Esophagus muscularis mucosa (tissue), 4 donors: ENCODE results near the gene VAMP1. TPM values are rescaled to one million over a fixed set of nuclear protein-coding genes. Genes with fewer than 3 reads are reported as not detected.

Experiments used
- DNase-seq: peaks from one replicate; pipeline ENCODE4 v3.0.0-alpha.2; 2017; ENCODE audit errors: extremely low spot score
- H3K27ac ChIP-seq, 4 donors: fragments of 200-600 bp; sonication (generic); replicated peaks in 1 of 4; 1 replicate in 3 of 4; 2 replicates in 1 of 4; pipeline ENCODE4 v1.5.1; 2016 to 2019; ENCODE audit warnings: mild to moderate bottlenecking in 1 of 4
- H3K27me3 ChIP-seq, 4 donors: fragments of 200-600 bp; sonication (generic); one replicate each; pipeline versions ENCODE4 v1.5.1 to v1.6.0; 2016 to 2019
- H3K36me3 ChIP-seq, 4 donors: fragments of 200-600 bp; sonication (generic); one replicate each; pipeline ENCODE4 v1.5.1; 2016 to 2019
- H3K4me1 ChIP-seq, 4 donors: fragments of 200-600 bp; sonication (generic); one replicate each; pipeline ENCODE4 v1.5.1; 2016 to 2019
- H3K4me3 ChIP-seq, 4 donors: fragments of 200-600 bp; sonication (generic); 1 replicate in 2 of 4; 2 replicates in 2 of 4; pipeline ENCODE4 v1.5.1; 2016 to 2019; ENCODE audit warnings: mild to moderate bottlenecking in 4 of 4, moderate library complexity in 1 of 4
- H3K9me3 ChIP-seq, 4 donors: fragments of 200-600 bp; sonication (generic); 1 replicate in 3 of 4; 2 replicates in 1 of 4; pipeline ENCODE4 v1.5.1; 2016 to 2019
- CTCF ChIP-seq, 3 experiments: fragments of 200-600 bp in 2 of 3; fragments of 450-650 bp in 1 of 3; sonication (generic) in 2 of 3; IDR thresholded peaks; one replicate each; pipeline ENCODE4 v1.5.1; 2017 to 2019; ENCODE audit warnings: antibody characterized with exemption in 3 of 3, mild to moderate bottlenecking in 2 of 3, moderate library complexity in 1 of 3
- EP300 ChIP-seq: sonication (generic); formaldehyde crosslinking; IDR thresholded peaks from one replicate; pipeline ENCODE4 v1.6.1; 2017; ENCODE audit warnings: antibody characterized with exemption
- POLR2A ChIP-seq: fragments of 450-650 bp; IDR thresholded peaks from one replicate; pipeline ENCODE4 v1.6.1; 2017; ENCODE audit warnings: antibody characterized with exemption, moderate library complexity, mild to moderate bottlenecking, low read depth
- POLR2AphosphoS5 ChIP-seq, 2 donors: sonication (generic); formaldehyde crosslinking; IDR thresholded peaks; one replicate each; pipeline ENCODE4 v1.6.1; 2017; ENCODE audit warnings: antibody characterized with exemption in 2 of 2
- WGBS: methylation state at CpG from one replicate; pipeline ENCODE4 v1.1.5; 2018; 5-methylcytosine and 5-hydroxymethylcytosine counted together
- intact Hi-C: fragments of 100-400 bp; cut with DNase I; formaldehyde crosslinking; loops from one replicate; pipeline ENCODE4 v1.15.1; 2023
- total RNA-seq, 4 donors: library from RNA; depleted of rRNA; stranded (reverse); fragments of >200 nt; gene quantifications; one replicate each; pipeline versions ENCODE4 v1.1.0 to v1.2.1, GENCODE V29; 2016

Gene VAMP1
- total RNA-seq, 4 donors from 2014 or later: 4.5 to 8.7 (median 6.7) TPM

GRCh38 chr12:6437586-6437985, 32.9 kb downstream of the VAMP1 start:
- TF ChIP-seq POLR2A (no peak), CTCF (IDR thresholded peaks at IDR 0.05) (no peak), POLR2AphosphoS5 (IDR thresholded peaks at IDR 0.05) (no peak), EP300 (no peak)
- Histone ChIP-seq H3K36me3 (peaks cover 0 to 25% (median 8%) of the 10 kb centered on the region in 4 donors), H3K9me3 (no peaks in the 10 kb centered on the region), H3K4me1 (no peaks in the 10 kb centered on the region), H3K27ac (no peak overlapping the region), H3K27me3 (no peaks in the 10 kb centered on the region), H3K4me3 (no peak overlapping the region)
- no peak for DNase-seq
- intact Hi-C loops: no loop called here
- WGBS: 86% methylated on average over 3 of the region's 3 CpGs

GRCh38 chr12:6435961-6436715, 34.3 kb downstream of the VAMP1 start:
- no peaks in the 10 kb centered on the region for H3K9me3 ChIP-seq
- TF ChIP-seq POLR2A: no peak
- TF ChIP-seq EP300: no peak
- no peak for TF ChIP-seq POLR2AphosphoS5 (IDR thresholded peaks at IDR 0.05)
- no peak for TF ChIP-seq CTCF (IDR thresholded peaks at IDR 0.05)
- no peak overlapping the region for H3K27ac ChIP-seq
- H3K36me3 ChIP-seq: peaks cover 0 to 13% (median 4%) of the 10 kb centered on the region in 4 donors
- H3K4me1 ChIP-seq: peaks cover 1 to 7% (median 5%) of the 10 kb centered on the region in 4 donors
- H3K4me3 ChIP-seq: no peak overlapping the region
- no peak for DNase-seq
- no peaks in the 10 kb centered on the region for H3K27me3 ChIP-seq
- intact Hi-C loops: no loop called here
- WGBS: 92% methylated on average over 13 of the region's 13 CpGs

DNA sequence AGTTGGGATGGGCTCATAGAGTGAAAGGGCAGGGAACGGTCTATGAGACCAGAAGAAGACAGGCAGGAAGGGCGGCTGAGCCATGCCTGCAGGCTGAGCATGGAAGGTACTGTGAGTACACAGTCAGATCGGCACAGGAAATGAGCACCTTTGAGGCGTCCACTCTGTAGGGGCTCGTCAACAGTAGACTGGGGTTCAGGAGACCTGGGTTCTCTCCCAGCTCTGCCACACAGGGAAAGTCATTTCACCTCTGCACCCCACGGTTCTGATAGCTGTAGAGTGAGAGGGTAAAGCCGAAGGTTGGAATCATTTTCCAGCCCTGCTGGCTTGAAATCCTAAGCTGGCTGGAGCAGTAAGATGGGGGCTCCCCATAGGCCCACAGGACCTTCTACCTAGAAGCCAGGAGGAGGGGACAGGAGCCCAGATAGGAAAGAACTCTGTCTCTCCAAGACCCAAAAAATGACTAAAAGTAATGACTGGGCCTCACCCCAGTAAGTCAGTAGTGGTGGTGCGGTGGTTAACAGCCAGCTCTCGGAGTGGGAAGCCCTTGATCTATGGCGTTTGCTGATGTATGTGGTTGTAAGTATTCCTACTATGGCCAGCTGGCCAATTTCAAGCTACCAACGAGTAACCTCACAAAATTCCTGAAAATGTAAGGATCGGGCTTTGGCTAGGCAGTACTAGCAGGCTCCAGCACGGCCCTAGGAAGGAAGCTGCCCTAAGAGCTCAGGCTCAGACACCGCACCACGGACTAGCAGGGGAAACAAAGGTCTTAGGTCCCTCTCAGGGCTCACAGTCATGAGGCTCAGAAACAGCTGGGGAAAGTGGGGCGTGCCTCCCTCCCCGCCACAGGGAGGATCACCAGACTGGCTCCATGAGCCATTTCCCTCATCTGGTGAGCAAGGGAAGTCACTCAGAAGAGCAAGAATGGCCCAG, 36.0 kb downstream of the VAMP1 start:
- Histone ChIP-seq H3K27ac (no peak overlapping the region), H3K27me3 (no peaks in the 10 kb centered on the region), H3K36me3 (peaks cover 0 to 4% (median 2%) of the 10 kb centered on the region in 4 donors), H3K9me3 (no peaks in the 10 kb centered on the region), H3K4me1 (peaks cover 13 to 21% (median 20%) of the 10 kb centered on the region in 4 donors), H3K4me3 (no peak overlapping the region)
- WGBS: 86% methylated on average over 17 of the region's 17 CpGs
- TF ChIP-seq EP300: no peak
- no peak for TF ChIP-seq POLR2A
- TF ChIP-seq CTCF (IDR thresholded peaks at IDR 0.05): no peak
- no peak for TF ChIP-seq POLR2AphosphoS5 (IDR thresholded peaks at IDR 0.05)
- intact Hi-C loops: no loop called here
- DNase-seq: no peak

DNA sequence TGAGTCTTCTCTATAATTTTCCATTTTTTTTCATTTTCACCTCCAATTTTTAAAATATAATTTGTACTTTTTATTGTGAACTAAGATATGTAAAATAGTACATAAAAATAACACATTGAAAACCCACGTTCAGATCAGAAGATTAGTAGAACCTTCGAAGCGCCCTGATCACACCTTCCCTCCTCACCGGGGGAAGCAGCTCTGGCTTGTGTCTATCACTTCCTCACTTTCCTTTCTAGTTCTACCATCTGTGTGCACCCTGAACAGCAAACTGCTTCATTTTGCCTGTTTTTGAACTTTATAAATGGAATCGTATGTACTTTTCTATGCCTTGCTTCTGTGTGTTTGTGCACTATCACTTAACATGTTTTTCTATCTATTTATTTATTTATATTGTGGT, 37.5 kb downstream of the VAMP1 start:
- Histone ChIP-seq H3K9me3 (no peaks in the 10 kb centered on the region), H3K27ac (no peak overlapping the region), H3K4me1 (peaks cover 13 to 21% (median 20%) of the 10 kb centered on the region in 4 donors), H3K36me3 (no peaks in the 10 kb centered on the region), H3K27me3 (no peaks in the 10 kb centered on the region), H3K4me3 (no peak overlapping the region)
- no peak for DNase-seq
- 88% methylated on average over 5 of the region's 5 CpGs for WGBS
- TF ChIP-seq POLR2AphosphoS5 (IDR thresholded peaks at IDR 0.05): no peak
- no peak for TF ChIP-seq CTCF (IDR thresholded peaks at IDR 0.05)
- no peak for TF ChIP-seq EP300
- TF ChIP-seq POLR2A: no peak
- intact Hi-C loops: no loop called here
